Fibroblast of mammary gland (primary cell): ENCODE results near the gene CRBN.

ENCODE experiments used
- DNase-seq: peaks from one replicate; pipeline ENCODE4 v3.0.0-alpha.2; 2010; ENCODE audit warnings: low read depth
- H3K4me3 ChIP-seq: 2 replicates; pipeline ENCODE4 v1.5.1; 2011; ENCODE audit warnings: low read depth, mild to moderate bottlenecking, low read length, moderate library complexity; ENCODE audit not compliant: control insufficient read depth
- TF ChIP-seq, protein P1 (sequence below): conservative IDR thresholded peaks from 2 replicates; pipeline ENCODE4 v1.5.1; 2011; ENCODE audit warnings: low read depth, low read length, inconsistent platforms; ENCODE audit not compliant: control insufficient read depth, insufficient read depth

The CRBN gene

GRCh38 chr3:3179407-3180094 is at the start of gene CRBN:
TSS of gene CRBN (minus strand) at chr3:3179691. CDS start at chr3:3179687, 4 bp downstream.
- DNase-seq, result peak; percentile 74
- peak within 1 kb of the TSS; percentile 99 for H3K4me3 ChIP-seq
- TF ChIP-seq, protein P1, sequence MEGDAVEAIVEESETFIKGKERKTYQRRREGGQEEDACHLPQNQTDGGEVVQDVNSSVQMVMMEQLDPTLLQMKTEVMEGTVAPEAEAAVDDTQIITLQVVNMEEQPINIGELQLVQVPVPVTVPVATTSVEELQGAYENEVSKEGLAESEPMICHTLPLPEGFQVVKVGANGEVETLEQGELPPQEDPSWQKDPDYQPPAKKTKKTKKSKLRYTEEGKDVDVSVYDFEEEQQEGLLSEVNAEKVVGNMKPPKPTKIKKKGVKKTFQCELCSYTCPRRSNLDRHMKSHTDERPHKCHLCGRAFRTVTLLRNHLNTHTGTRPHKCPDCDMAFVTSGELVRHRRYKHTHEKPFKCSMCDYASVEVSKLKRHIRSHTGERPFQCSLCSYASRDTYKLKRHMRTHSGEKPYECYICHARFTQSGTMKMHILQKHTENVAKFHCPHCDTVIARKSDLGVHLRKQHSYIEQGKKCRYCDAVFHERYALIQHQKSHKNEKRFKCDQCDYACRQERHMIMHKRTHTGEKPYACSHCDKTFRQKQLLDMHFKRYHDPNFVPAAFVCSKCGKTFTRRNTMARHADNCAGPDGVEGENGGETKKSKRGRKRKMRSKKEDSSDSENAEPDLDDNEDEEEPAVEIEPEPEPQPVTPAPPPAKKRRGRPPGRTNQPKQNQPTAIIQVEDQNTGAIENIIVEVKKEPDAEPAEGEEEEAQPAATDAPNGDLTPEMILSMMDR, result peak; percentile 54

- DNase-seq, result no peak
- TF ChIP-seq, protein P1, result no peak
- H3K4me3 ChIP-seq, result no peak overlapping the region
These were observed 48.1 kb upstream of the CRBN start for GRCh38 chr3:3227640-3228039.

DNA sequence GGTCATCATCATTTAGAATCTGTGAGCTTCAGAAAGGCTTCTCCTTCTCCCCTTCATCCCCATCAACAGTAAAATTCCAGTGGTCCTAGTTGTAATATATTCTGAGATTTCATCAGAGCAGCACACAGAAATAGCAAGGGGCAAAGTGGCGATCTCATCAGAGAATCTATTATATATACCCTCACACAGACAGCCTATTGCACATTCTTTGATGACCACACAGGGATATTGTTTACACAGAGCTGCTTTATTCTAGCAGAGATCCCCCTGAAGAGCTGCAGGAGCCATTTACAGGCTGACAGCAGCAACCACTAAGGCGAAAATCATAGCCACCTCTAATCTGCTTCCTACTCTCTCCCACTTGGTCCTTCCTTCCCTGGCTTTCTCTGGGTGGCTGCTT is 42.0 kb upstream of the CRBN start:
- H3K4me3 ChIP-seq, result no peak overlapping the region
- DNase-seq, result no peak
- TF ChIP-seq, protein P1, result no peak

GRCh38 chr3:3216401-3216800 is 36.9 kb upstream of the CRBN start:
- no peak for DNase-seq
- H3K4me3 ChIP-seq, result no peak overlapping the region
- TF ChIP-seq, protein P1, result no peak

GRCh38 chr3:3212781-3213440 is 33.4 kb upstream of the CRBN start:
- no peak for DNase-seq
- no peak overlapping the region for H3K4me3 ChIP-seq
- TF ChIP-seq, protein P1, result no peak

DNA sequence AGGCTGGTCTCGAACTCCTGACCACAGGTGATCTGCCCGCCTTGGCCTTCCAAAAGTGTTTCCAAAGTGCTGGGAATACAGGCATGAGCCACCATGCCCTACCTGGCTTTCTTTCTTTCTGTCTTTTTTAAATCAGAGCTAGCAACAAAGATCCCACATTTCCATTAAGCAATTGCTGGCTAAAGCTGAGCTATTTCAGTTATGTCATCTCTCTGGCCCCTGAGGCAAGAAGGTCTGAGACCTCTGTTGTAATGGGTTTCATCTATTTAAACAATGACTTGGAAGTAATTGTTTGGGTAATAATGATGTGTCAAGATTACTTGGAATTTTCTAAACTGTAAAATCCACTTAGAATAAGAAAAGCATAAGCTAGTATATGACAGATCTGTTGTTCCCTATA is 30.2 kb upstream of the CRBN start:
- DNase-seq, result no peak
- no peak overlapping the region for H3K4me3 ChIP-seq
- TF ChIP-seq, protein P1, result no peak
